ENCODE results near the gene ENTPD8.

DNA sequence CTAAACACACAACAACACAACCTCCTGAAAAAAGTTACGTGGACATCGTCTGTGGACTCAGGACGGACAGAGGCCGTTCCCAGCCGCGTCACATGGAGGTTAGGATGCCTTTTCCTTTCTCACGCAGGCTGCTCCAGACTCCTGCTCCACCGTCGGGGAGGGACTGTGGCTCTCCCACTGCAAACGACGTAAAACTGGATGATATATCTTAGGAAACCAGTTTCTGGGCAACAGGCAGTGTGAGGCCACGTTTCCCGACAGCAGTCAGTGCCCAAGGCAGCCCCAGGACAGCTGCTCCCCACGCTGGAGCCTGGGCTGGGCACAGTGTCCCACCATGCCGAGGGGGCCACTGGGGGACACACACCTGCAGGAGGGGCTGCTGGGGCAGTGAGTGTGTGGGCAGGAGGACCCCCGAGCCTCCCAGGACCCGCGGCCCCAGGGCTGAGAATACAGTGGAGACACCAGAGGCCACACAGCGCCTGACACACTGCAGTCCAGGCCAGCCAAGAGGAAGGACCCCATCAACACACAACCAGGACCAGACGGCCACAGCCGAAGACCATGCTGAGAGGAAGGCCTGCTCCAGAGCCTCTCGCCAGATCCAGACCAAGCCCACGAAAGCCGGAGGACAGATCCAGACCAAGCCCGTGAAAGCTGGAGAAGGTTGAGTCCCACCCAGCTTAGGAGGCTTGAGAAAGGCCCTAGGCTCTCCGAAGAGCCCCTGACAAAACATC, 44.4 kb downstream of the ENTPD8 start:
- TF ChIP-seq, protein P1, sequence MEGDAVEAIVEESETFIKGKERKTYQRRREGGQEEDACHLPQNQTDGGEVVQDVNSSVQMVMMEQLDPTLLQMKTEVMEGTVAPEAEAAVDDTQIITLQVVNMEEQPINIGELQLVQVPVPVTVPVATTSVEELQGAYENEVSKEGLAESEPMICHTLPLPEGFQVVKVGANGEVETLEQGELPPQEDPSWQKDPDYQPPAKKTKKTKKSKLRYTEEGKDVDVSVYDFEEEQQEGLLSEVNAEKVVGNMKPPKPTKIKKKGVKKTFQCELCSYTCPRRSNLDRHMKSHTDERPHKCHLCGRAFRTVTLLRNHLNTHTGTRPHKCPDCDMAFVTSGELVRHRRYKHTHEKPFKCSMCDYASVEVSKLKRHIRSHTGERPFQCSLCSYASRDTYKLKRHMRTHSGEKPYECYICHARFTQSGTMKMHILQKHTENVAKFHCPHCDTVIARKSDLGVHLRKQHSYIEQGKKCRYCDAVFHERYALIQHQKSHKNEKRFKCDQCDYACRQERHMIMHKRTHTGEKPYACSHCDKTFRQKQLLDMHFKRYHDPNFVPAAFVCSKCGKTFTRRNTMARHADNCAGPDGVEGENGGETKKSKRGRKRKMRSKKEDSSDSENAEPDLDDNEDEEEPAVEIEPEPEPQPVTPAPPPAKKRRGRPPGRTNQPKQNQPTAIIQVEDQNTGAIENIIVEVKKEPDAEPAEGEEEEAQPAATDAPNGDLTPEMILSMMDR (IDR thresholded peaks at IDR 0.05; ENCODE audit: low read depth, low read length) = no peak
- TF ChIP-seq EZH2phosphoT487 (IDR thresholded peaks at IDR 0.05; ENCODE audit: low read depth) = no peak
